Mesenchymal stem cell (in vitro differentiated cells and primary cell): ENCODE results near the gene INSIG1.

Experiments
- DNase-seq: peaks from one replicate; pipeline ENCODE4 v3.0.0-alpha.2; 2013
- H2AFZ ChIP-seq: one replicate; pipeline ENCODE4 v1.6.1; 2013; ENCODE audit warnings: low read depth, mild to moderate bottlenecking, control low read depth, inconsistent platforms, low read length, moderate library complexity
- H2AK5ac ChIP-seq: 2 replicates; pipeline ENCODE4 v1.6.1; 2013; ENCODE audit warnings: low read length, moderate library complexity, mild to moderate bottlenecking, inconsistent platforms; ENCODE audit not compliant: severe bottlenecking
- H2BK120ac ChIP-seq: one replicate; pipeline ENCODE4 v1.6.1; 2013; ENCODE audit warnings: low read depth, mild to moderate bottlenecking, inconsistent platforms, low read length, moderate library complexity
- H2BK12ac ChIP-seq, 2 experiments: one replicate each; pipeline ENCODE4 v1.6.1; 2013; ENCODE audit warnings: inconsistent platforms in 2 of 2, low read length in 2 of 2, mild to moderate bottlenecking in 2 of 2, moderate library complexity in 2 of 2, control low read depth in 1 of 2
- H2BK15ac ChIP-seq: one replicate; pipeline ENCODE4 v1.6.1; 2013; ENCODE audit warnings: mild to moderate bottlenecking, low read depth, inconsistent platforms; ENCODE audit not compliant: poor library complexity, severe bottlenecking
- H2BK5ac ChIP-seq: 2 replicates; pipeline ENCODE4 v1.6.1; 2013; ENCODE audit warnings: low read depth, mild to moderate bottlenecking, low read length, control low read depth, inconsistent platforms; ENCODE audit not compliant: poor library complexity, severe bottlenecking
- H3K14ac ChIP-seq, 2 experiments: one replicate each; pipeline ENCODE4 v1.6.1; 2013; ENCODE audit warnings: inconsistent platforms in 2 of 2, low read length in 2 of 2, control low read depth in 1 of 2, mild to moderate bottlenecking in 1 of 2, moderate library complexity in 1 of 2
- H3K18ac ChIP-seq, 2 experiments: one replicate each; pipeline ENCODE4 v1.6.1; 2013; ENCODE audit warnings: inconsistent platforms in 2 of 2, low read length in 2 of 2, control low read depth in 1 of 2, low read depth in 1 of 2, mild to moderate bottlenecking in 1 of 2
- H3K23ac ChIP-seq, 2 experiments: one replicate each; pipeline ENCODE4 v1.6.1; 2013; ENCODE audit warnings: inconsistent platforms in 2 of 2, low read length in 2 of 2, mild to moderate bottlenecking in 2 of 2, moderate library complexity in 2 of 2, control low read depth in 1 of 2
- H3K27ac ChIP-seq: 2 replicates; pipeline ENCODE4 v1.5.1; 2013; ENCODE audit warnings: mild to moderate bottlenecking, moderate library complexity, low read length, control low read depth, inconsistent platforms; ENCODE audit not compliant: poor library complexity, severe bottlenecking
- H3K27me3 ChIP-seq, 2 experiments: 2 replicates each; pipeline versions ENCODE4 v1.6.1 to v1.7.0; 2013; ENCODE audit warnings: low read length in 2 of 2, mild to moderate bottlenecking in 2 of 2, moderate library complexity in 2 of 2, control low read depth in 1 of 2, inconsistent platforms in 1 of 2; ENCODE audit not compliant: control insufficient read depth in 1 of 2, insufficient read depth in 1 of 2
- H3K36me3 ChIP-seq, 2 experiments: 2 replicates each; pipeline versions ENCODE4 v1.6.1 to v1.7.0; 2013; ENCODE audit warnings: low read length in 2 of 2, control low read depth in 1 of 2, inconsistent platforms in 1 of 2, low read depth in 1 of 2, mild to moderate bottlenecking in 1 of 2; ENCODE audit not compliant: insufficient read depth in 2 of 2, control insufficient read depth in 1 of 2
- H3K4ac ChIP-seq, 2 experiments: one replicate each; pipeline ENCODE4 v1.6.1; 2013; ENCODE audit warnings: inconsistent platforms in 2 of 2, low read length in 2 of 2, mild to moderate bottlenecking in 2 of 2, moderate library complexity in 2 of 2, control low read depth in 1 of 2, low read depth in 1 of 2
- H3K4me1 ChIP-seq: 2 replicates; pipeline ENCODE4 v1.6.1; 2013; ENCODE audit warnings: low read depth, low read length, control low read depth; ENCODE audit not compliant: control insufficient read depth, insufficient read depth
- H3K4me2 ChIP-seq: 2 replicates; pipeline ENCODE4 v1.6.1; 2013; ENCODE audit warnings: low read length, mild to moderate bottlenecking, inconsistent platforms; ENCODE audit not compliant: poor library complexity, severe bottlenecking
- H3K4me3 ChIP-seq, 2 experiments: 2 replicates each; pipeline versions ENCODE4 v1.5.1 to v1.7.0; 2013; ENCODE audit warnings: low read length in 2 of 2, mild to moderate bottlenecking in 2 of 2, control low read depth in 1 of 2, low read depth in 1 of 2; ENCODE audit not compliant: insufficient read depth in 1 of 2
- H3K79me1 ChIP-seq: replicated peaks from 2 replicates; pipeline ENCODE4 v1.6.1; 2013; ENCODE audit warnings: mild to moderate bottlenecking, control low read depth, low read length, inconsistent platforms; ENCODE audit not compliant: poor library complexity, severe bottlenecking
- H3K9ac ChIP-seq: 2 replicates; pipeline ENCODE4 v1.7.0; 2013; ENCODE audit warnings: mild to moderate bottlenecking, low read length, moderate library complexity
- H3K9me3 ChIP-seq: 2 replicates; pipeline ENCODE4 v1.7.0; 2013; ENCODE audit warnings: mild to moderate bottlenecking, low read length; ENCODE audit not compliant: control insufficient read depth
- H4K8ac ChIP-seq: one replicate; pipeline ENCODE4 v1.6.1; 2013; ENCODE audit warnings: inconsistent platforms, mild to moderate bottlenecking, low read length, moderate library complexity
- H4K91ac ChIP-seq: one replicate; pipeline ENCODE4 v1.6.1; 2013; ENCODE audit warnings: mild to moderate bottlenecking, low read length, inconsistent platforms
- WGBS: methylation state at CpG from one replicate; pipeline ENCODE4 v1.1.7; 2013; ENCODE audit warnings: mixed read lengths; 5-methylcytosine and 5-hydroxymethylcytosine counted together

INSIG1 gene

DNA sequence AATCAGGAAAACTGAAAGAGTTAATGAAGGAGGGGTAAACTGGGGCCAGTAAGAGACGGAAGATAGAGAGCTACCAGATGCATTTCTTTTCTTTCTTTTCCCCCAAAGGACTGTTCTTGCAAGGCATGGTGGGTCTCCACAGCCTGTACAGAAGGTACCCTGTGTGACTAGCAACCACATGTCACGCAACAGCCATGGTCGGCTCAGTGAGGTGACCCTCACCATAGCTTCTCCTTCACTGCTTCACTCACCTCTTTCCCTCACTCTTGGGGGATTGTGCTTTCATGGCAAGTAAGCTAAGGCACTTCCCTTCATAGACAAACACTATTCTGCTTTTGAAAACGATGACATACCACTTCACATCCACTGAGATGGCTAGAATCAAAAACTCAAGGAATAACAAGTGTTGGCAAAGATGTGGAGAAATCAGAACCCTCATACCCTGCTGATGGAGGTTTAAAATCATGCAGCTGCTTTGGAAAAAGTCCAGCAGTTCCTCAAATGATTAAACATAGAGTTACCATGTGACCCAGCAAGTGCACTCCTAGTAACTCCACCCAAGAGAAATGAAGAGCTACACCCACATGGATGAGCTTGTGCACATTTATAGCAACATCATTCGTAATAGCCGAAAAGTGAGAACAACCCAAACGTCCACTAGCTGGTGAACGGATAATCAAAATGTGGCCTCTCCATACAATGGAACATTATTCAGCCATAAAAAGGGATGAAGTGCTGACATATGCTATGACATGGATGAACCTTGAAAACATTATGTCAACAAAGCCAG is 3.8 kb upstream of the INSIG1 start:
- Histone ChIP-seq H3K4ac (no peak overlapping the region), H2BK120ac (no peak overlapping the region), H2BK5ac (no peak overlapping the region), H3K4me2 (no peak overlapping the region), H2AFZ (no peak overlapping the region), H3K4me1 (peaks cover 20% of the 10 kb centered on the region), H3K14ac (no peak overlapping the region), H3K23ac (no peak overlapping the region), H3K27me3 (no peaks in the 10 kb centered on the region), H3K9me3 (no peaks in the 10 kb centered on the region), H3K4me3 (no peak overlapping the region), H3K79me1 (peaks cover 2% of the 10 kb centered on the region), H2BK12ac (no peak overlapping the region), H4K91ac (no peak overlapping the region), H2BK15ac (no peak overlapping the region), H3K9ac (no peak overlapping the region), H3K36me3 (no peaks in the 10 kb centered on the region), H3K27ac (no peak overlapping the region), H3K18ac (no peak overlapping the region), H4K8ac (no peak overlapping the region), H2AK5ac (no peak overlapping the region)
- DNase-seq = no peak
- WGBS = 93% methylated on average over 7 of the region's 8 CpGs

GRCh38 chr7:155294511-155294778 is 3.2 kb upstream of the INSIG1 start:
- Histone ChIP-seq H3K9me3 (no peaks in the 10 kb centered on the region), H3K4ac (no peak overlapping the region), H3K79me1 (peaks cover 2% of the 10 kb centered on the region), H3K27me3 (no peaks in the 10 kb centered on the region), H2BK12ac (no peak overlapping the region), H2BK120ac (no peak overlapping the region), H3K4me3 (no peak overlapping the region), H3K4me1 (peaks cover 20% of the 10 kb centered on the region), H3K18ac (no peak overlapping the region), H3K36me3 (peaks cover 0 to 3% of the 10 kb centered on the region in 2 experiments), H2BK15ac (no peak overlapping the region), H4K91ac (no peak overlapping the region), H3K27ac (no peak overlapping the region), H4K8ac (no peak overlapping the region), H2BK5ac (no peak overlapping the region), H2AFZ (no peak overlapping the region), H3K4me2 (no peak overlapping the region), H3K14ac (no peak overlapping the region), H2AK5ac (no peak overlapping the region), H3K9ac (no peak overlapping the region), H3K23ac (no peak overlapping the region)
- WGBS = 96% methylated on average over 6 of the region's 6 CpGs
- DNase-seq = no peak

- H3K4me3 ChIP-seq = no peak overlapping the region
- H3K36me3 ChIP-seq = peaks cover 0 to 14% of the 10 kb centered on the region in 2 experiments
- H2AK5ac ChIP-seq = no peak overlapping the region
- H2BK5ac ChIP-seq = no peak overlapping the region
- peak overlapping the region; percentile 11 to 72 for H2BK12ac ChIP-seq
- no peak overlapping the region for H2AFZ ChIP-seq
- H3K4me1 ChIP-seq = peaks cover 23% of the 10 kb centered on the region
- peak overlapping the region in 1 of 2 experiments; percentile 11 for H3K18ac ChIP-seq
- H2BK120ac ChIP-seq = no peak overlapping the region
- no peak overlapping the region for H3K14ac ChIP-seq
- no peak overlapping the region for H3K27ac ChIP-seq
- H2BK15ac ChIP-seq = peak overlapping the region; percentile 40
- peaks cover 4% of the 10 kb centered on the region for H3K79me1 ChIP-seq
- H3K9me3 ChIP-seq = no peaks in the 10 kb centered on the region
- H4K8ac ChIP-seq = no peak overlapping the region
- H3K4ac ChIP-seq = peak overlapping the region in 1 of 2 experiments; percentile 15
- DNase-seq = no peak
- H3K23ac ChIP-seq = no peak overlapping the region
- no peaks in the 10 kb centered on the region for H3K27me3 ChIP-seq
- H4K91ac ChIP-seq = no peak overlapping the region
- WGBS = 91% methylated on average over 7 of the region's 7 CpGs
- no peak overlapping the region for H3K4me2 ChIP-seq
- no peak overlapping the region for H3K9ac ChIP-seq
Observed at GRCh38 chr7:155295511-155295910, 2.2 kb upstream of the INSIG1 start.

DNA sequence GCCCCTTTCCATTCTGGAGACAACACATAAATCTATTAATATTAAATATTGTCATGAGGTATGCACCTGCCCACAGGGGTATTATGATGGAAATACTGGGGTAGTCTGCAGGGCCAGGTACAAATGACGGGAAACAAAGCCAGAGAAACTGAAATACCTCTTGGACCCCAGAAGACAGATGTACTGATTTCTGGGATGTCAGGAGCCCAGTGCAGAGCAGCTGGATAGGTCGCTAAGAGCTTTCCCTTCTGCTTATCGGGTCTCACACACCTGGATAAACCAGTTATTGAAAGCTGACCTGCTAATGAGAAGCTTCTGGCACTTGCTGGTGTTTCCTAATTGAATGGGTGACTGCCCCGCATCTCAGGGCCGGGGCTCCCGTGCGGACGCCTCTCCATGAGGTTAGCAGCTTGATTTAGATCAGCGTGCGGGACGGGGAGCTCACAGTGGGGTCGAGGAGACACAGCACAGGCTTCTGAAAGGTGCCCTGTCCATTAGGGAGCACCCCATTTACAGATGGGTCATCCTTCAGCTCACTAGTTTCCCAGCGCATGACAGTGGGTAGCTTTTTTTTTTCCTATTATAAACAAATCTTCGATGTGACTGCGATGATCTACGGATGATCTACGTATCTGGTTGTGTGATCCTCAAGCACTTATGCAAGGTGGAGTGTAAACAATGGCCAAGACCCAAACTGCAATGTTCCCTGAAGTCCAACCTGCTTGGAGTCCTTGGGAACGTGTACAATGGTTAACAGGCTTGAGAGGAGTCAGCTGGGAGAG is 1.5 kb upstream of the INSIG1 start:
- Histone ChIP-seq H4K8ac (peak overlapping the region; percentile 99), H2BK5ac (no peak overlapping the region), H3K9ac (peak overlapping the region; percentile 92), H2AK5ac (no peak overlapping the region), H3K27ac (peak overlapping the region; percentile 68), H2AFZ (no peak overlapping the region), H3K9me3 (no peaks in the 10 kb centered on the region), H3K18ac (peak overlapping the region; percentile 99 to 100), H3K36me3 (peaks cover 4 to 21% of the 10 kb centered on the region in 2 experiments), H3K4me2 (peak overlapping the region; percentile 96), H3K14ac (peak overlapping the region in 1 of 2 experiments; percentile 36), H3K4me1 (peaks cover 23% of the 10 kb centered on the region), H3K27me3 (no peaks in the 10 kb centered on the region), H3K79me1 (peaks cover 8% of the 10 kb centered on the region), H3K4me3 (peak overlapping the region in 1 of 2 experiments; percentile 80), H3K4ac (peak overlapping the region; percentile 66 to 99), H4K91ac (peak overlapping the region; percentile 98), H2BK12ac (peak overlapping the region; percentile 92 to 95), H2BK15ac (no peak overlapping the region), H2BK120ac (peak overlapping the region; percentile 99), H3K23ac (no peak overlapping the region)
- WGBS = 80% methylated on average over 18 of the region's 18 CpGs
- no peak for DNase-seq
